Cortex of kidney (tissue), 1 donor: ENCODE measurements around the gene CAV1.
"Not testable (repeated sequence)": the region's sequence is repeated elsewhere in the genome, so short reads cannot be mapped to it uniquely, and the experiment has no call there.

ENCODE experiments used
- DNase-seq: peaks from one replicate; lab custom pipeline; 2025; lab: John Stamatoyannopoulos, UW

CAV1 gene

DNA sequence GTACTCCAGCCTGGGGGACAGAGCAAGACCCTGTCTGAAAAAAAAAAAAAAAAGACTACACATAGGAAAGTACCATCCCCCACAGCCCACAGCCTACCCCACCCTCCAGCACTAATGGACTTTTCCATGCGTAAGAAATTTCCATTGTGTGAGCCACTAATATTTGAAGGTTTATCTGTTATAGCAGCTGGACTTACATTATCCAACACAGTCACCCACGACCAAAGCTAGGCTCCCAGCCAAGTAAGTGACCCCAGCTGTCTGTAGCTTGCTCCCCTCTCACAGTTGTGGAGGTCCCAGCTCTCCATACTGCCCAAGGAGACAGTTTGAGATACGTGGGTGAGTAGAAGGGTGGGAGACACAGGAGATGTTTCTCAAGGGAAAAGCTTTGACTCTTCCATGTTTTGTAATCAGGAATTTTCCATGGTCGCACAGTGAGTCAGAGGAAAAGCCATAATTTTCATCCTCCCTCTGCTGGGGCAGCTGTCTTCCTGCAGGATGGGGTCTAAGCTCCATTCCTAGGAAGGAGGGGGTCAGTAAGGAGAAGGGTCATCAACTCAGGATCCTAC is 57.4 kb downstream of the CAV1 start:
- no peak for DNase-seq

DNA sequence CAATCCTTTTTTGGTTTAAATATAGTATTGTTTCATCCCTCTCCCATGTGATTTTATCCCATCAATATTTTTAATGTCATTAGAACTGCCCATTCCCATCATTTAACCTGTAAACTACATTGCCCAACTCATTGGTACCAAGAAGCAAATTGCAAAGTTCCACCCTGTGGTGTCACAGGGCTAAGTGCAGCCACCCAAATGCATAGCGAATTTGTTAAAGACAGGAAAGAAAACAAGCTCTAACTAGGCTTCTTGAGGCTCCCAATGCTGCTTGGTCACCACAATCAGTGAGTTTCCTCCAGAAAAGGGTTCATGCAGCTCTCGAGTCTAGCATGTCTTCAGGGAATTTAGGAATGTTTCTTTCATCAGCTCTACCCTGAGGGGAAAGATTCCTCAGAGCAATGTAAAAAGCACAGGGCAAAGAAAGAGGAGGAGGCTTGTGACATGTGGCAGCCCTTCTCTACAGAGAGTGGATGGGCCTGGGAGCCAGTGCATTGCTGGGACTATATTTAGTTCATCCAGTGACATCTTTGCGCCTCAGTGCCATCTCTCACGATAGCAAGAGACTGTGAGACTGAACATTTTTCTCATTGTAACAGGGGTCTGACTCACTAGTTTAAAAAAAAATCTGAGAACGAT is 58.1 kb downstream of the CAV1 start:
- DNase-seq = no peak

DNA sequence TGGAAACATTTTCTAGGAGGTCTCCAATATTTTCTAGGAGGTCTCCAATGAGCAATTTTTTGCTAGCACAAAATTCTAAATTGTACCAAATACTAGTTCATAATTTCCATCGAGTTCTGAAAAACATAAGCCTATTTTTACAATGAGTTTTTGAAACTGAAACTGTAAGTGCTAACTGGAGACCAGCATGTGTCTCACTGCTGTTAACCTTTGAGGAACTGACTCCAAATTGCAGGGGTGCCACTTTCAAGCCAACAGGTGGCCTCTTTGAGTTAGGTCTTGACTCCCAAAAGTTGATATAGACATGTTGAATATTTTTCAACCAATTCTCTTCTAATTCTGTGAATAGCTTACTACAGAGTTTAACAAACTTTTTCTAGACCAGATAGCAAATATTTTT is 58.8 kb downstream of the CAV1 start:
- DNase-seq = no peak

DNA sequence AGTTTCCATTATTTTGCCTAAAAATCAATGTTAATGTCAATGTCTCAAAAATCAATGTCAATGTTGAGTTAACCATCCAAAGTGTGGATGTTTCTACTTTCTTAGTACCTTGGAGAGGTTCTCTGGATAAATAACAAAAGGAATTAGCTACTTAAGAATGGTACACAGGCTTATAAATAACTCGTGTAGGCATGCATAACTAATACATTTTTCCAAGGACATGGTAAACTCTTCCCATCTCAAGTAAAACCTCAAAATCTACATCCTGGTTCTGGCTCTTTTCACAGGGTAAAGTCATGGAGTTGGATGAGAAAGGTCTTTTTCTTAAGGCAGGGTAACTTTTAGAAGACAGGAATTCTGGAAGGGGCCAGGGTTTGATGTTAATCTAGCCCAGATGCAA is 59.9 kb downstream of the CAV1 start:
- DNase-seq = no peak

DNA sequence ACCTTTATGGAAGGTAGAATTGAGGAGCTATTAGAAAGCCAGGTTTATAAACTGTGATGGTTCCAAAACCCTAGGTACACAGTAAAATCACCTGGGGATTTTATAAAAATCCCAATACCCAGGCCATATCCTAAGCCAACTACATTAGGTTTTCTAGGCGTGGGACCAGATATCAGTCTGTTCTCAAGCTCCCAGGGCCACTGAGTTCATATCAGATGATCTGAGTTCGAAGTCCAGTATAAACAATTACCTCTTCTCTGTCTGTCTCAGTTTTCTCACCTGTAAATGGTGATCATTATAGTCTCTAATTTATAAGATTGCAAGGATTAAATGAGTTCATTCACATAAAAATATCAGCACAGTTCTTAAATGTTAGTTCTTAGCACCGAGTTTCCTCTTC is 60.6 kb downstream of the CAV1 start:
- DNase-seq = no peak

DNA sequence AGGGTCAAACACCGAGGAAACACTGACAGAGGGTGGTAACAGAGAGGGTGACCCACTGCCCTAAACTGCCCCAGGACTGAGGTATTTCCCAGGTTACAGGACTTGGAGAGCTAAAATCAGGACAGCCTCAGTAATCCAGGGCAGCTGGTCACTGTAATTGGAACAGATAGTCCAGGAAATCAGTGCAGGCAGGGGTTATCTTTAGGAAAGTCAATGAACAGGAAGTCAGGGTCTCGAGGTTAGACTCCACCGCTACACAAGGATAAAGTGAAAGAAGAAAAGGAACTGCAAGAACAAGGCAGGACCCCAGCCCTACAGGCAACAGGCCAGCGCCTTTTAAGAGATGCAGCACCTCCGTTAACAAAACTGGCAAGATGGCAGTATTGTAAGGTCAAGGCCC is 61.1 kb downstream of the CAV1 start:
- no peak for DNase-seq

DNA sequence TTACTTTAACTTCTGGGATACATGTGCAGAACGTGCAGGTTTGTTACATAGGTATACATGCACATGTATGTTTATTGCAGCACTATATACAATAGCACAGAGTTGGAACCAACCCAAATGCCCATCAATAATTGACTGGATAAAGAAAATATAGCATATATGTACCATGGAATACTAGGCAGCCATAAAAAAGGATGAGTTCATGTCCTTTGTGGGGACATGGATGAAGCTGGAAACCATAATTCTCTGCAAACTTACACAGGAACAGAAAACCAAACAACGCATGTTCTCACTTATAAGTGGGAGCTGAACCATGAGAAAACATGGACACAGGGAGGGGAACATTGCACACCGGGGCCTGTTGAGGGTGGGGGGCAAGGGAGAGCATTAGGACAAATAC is 62.4 kb downstream of the CAV1 start:
- not testable (repeated sequence) for DNase-seq

DNA sequence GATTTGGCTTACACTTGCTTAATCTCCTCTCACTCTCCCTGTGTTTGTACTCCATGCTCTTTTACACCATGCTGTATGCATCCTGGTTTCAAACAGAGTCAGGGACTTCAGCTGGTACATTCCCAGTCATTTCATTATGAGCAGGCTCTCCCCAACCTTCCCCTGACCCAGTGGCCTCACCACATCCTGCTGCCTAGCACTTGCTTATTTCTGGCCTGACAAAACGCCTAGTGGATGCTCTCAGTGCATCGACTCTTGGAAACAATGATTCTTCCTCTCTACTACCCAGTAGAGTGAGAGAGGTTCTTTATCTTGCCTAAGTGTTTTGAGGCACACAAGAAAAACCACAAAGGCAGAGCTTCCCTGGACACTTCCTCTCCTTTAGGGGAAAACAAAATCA is 63.4 kb downstream of the CAV1 start:
- DNase-seq = no peak

DNA sequence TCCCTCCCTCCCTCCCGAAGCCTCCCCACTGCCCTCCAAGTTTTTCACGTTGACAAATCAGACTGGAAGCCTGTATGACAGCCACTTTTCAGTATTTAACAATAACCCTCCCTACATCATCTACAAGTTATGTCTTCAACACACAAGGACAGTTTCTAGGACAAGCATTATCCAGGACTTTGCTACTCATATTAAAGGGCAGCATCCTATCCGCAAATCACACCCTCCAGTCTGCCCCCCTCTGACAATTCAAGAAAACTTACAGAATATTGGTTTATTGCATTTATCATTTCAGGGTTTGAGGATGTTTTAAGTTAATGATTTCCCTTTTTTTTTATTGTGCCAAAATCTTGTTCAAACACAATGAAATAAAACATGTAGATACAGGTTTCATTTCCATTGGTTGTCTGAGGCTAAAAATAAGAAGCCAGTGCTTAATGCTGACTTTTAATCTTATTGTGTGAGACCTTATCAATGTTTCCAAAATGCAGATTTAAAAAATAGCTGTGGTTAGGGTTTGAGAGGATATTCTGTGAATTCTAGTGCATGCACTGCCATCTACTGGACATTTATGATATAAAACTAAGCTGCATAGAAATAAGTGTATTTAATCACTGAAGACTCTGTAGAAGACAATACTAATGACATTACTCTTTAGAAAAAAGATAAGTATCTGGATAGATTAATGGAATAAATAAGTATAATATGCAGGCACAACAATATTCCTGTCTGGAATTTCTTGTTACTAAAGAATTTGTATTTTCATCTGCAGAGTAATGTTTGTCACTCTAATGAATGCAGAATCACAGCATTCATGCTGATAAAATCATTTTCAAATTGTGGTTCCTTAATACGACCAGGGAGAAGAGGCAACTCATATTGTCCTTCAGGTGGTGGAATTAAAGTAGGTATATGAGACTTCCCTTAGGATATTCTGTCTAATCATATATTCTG is 64.1 kb downstream of the CAV1 start:
- no peak for DNase-seq

DNA sequence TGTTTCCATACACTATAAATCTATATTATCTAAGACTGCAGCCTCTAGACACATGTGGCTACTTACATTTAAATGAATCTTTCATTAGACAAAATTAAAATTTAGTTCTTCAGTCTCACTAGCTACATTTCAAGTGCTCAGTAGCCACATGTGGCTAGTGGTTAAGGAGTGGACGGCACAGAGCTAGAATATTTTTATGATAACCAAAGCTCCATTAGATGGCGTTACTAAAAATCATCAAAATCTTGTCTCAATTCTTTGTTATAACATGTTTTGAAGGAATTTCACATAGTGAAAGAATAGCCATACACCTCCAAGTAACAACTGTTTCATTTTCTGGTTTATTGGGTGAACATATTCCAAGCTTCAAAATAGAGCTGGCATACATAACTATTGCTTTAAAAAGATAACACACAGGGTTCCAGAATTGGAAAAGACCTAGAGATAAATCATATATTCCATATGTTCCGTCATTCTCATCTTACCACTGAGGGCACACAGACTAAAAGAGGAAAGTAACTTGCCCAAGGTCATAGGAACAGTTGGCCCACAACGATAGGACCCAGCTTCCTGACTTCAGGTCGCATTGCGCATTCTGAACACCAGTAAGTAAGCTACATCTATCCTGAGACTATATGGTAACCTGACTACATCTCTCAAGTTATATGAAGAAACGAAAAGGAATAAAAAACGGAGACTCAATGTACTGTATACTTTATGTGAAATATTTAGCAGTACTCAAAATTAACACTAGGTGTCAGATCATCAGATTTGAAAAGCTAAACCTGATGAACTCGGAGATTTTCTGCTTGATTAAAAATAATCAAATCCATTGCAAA is 66.6 kb downstream of the CAV1 start:
- no peak for DNase-seq

DNA sequence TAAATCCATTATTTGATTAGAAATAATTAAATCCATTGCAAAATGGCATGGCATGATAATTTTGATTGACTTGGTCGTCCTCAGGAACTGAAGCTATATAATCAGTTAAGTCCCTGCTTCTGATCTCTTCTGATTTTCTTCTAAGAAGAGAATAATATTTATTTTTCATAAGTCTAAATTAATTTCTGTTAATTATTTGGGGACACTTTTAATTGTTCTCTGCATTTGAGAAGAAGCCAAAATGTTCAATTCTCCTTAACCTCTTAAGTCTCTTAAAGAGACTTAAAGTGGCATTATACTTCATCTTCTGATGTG is 67.2 kb downstream of the CAV1 start:
- DNase-seq = no peak

DNA sequence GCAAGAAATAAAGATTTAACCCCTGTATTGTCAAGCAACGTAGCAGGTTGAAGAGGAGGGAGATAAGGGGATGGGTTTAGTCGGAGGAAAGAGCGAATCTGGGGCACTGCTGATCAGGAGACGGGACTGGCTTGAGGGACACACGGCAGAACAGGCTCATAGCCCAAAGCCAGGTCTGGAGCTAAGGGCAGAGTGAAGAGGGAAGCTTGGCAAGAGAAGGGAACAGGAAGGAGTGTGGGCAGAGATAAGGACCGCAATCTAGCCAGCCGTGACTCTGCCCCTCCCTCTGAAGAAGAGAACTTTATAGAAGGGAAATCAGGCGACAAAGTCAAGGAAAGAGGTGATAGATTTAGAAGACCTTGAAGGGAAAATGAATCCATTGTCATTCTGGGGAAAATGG is 67.6 kb downstream of the CAV1 start:
- DNase-seq = no peak

DNA sequence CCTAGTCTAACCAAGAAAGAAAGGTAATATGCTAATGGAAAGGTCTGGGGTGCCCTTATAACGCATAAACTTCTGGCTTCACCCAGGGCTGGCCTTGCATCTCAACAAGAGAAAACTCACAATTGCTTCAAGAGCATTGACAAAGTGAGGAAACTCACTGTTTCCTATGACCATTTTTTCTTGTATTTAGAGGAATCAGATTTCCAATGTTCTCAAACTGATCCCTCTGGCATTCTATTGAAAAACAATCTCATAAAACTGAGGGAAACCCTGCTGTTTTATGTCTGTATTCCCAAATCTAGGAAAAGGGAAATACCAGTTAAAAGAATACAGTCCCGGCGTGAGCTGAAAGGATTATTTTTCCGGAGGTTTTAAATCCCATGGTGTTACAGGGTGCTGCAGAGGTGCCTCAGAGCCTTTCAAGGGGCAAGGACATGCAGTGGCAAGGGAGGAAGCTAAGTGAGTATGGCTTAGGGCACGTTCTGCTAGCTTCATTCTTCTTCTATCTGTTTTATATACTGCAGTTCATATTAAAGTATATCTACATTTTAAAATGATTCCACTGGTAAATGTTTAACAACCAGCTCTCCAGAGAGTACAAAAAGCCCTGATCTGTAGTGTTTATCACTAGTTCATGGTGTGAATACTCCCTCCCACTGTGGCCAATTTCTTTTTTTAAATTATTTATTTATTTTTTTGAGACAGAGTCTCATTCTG is 68.7 kb downstream of the CAV1 start:
- DNase-seq = no peak

DNA sequence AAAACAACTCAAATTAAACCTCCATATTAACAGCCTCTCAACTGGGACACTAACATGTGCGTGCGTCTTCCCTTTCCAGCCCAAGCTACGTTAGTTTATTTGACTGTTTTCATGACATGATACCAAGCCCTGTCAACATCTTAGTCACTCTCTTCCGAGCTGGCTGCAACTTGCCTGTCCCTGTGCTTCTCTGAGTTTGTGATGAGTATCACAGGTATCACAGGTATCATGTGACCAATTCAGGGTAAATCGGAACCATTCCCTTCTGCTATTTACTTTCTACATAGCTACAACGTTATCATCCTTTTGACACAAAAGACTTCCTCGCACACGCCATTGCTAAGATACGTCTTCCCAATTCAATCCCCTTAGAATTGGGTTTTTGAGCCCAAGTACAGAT is 70.2 kb downstream of the CAV1 start:
- DNase-seq = no peak

DNA sequence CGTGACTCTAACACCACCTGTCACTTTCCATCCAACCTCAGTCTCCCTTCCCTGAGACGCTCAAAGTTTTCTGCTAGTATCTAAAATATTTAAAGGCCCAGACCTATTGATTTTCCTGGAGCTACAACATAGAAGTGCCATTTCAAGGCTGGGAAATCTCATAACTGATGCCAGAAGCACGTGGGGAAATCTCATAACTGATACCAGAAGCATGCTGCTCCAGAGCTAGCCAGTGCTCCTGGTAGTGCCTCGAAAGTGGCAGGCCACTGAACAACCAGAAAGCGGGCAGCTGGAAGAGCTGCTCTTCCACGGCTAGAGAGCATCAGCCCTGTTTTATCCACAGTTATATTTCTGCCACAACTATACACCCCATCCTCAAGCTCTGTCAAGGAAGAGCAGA is 72.5 kb downstream of the CAV1 start:
- DNase-seq = no peak

DNA sequence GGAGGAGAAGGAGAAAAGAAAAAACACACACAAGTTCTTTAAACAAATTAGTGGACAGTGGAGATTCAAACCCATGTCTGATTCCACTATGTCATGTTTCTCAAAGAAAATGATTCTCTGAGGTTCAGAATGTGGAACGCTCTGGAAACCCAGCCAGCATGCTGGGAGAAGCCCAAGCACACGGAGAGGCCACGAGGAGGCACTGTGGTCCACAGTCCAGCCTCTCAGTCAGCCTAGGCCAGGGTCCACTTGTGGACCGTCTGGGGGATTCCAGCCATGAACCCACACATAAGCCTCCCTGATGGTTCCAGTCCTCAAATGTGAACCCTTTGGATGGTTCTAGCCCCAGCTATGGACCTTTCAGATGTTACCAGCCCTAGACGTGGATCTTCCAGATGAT is 73.4 kb downstream of the CAV1 start:
- DNase-seq = no peak

DNA sequence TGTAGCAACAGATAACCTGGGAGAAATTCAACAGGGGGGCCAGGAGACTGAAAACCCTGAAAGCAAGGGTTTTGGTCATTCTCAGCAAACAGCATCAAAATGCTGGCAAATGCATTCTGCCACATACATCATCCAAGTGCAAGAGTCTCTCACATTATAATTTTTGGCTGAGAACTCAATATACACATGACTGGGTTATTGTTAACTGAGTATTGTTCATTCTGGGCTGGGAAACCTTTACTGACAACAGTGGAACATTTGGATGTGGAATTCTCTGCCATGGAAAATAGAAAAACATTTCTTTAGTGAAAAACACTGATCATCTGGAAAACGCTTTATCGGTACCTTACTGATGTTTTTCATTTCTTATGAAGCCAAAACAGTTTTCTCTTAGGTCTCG is 74.0 kb downstream of the CAV1 start:
- no peak for DNase-seq

DNA sequence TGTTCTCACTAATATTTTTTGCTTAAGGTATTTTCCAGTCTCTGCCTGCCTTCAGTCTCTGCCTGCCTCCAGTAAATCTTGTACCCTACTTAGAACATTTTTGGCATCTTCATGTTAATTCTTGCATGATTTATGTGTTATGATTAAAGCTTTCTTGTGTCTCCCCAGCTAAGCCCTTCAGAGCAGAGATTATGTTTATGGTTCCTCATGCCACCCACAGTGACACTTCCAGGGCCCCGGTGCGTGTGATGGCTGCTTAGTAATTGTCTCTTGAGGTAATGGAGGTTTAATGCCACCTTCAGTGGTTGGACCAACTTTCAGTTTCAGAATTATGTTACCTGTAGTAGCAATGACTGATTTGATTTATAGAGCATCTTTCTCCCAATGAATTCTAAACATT is 76.6 kb downstream of the CAV1 start:
- no peak for DNase-seq

DNA sequence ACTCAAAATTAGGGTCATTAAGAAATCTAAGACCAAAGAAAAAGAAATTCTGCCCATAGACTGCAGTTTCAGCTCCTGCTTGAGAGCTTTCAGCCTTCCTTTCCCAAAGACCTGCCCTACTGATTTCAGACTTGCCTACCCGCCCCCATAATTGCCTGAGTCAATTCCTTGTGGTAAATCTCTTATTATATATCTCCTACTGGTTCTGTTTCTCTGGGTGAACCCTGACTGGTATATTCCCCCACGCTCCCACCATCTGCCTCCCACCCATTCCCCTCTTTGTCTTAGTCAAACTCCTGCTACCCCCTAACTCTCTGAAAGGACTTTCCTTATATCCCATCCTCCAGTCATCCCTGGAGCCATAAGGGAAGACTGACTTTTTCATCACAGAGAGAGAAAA is 82.5 kb downstream of the CAV1 start:
- DNase-seq = no peak

DNA sequence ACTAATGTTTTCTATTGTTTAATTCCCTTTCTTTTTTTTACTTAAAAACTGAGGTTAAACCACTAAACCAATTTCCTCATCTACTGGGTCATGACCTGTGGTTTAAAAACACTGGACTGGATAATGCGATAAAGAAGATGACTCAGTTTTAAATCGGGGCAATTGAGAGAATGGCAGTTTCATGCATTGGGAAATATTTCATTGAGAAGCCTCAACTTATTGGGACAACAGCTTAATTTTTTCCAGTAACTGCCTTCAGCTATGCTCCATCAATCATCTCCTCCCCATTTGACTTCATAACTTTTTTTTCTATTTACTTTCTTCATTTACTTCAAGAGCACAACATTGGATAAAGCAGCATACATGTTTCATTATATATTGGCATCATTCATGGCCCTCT is 85.4 kb downstream of the CAV1 start:
- no peak for DNase-seq

DNA sequence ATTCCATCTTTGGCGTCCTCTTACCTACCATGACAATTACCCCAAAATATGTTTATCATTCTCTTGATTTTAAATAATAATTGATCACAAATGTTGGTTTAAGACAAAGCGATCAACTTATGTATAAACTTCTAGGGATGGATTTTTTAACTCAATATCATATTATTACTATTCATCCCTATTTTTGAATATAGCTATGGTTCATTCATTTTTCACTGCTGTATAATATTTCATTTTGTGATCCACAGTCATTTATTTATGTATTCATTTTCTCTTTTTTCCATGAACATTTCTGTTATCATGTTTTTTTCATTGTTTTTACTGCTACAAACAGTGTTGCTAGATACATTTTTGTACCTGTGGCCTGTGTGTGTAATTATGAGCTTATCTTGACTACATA is 85.9 kb downstream of the CAV1 start:
- DNase-seq = no peak
